ENCODE measurements around the gene ADAMTS14. TPM values are rescaled to one million over a fixed set of nuclear protein-coding genes. Genes with fewer than 3 reads are reported as not detected.

The ADAMTS14 gene
- total and polyA plus RNA-seq, 11 donors, result 0.11 to 3.8 (median 0.37) TPM; not detected in 1

- Histone ChIP-seq H3K4me1 (peaks cover 0 to 41% (median 20%) of the 10 kb centered on the region in 12 donors), H3K27me3 (no peaks in the 10 kb centered on the region), H3K27ac (peak overlapping the region in 2 of 12 donors; percentile 64 to 86), H3K4me3 (no peak overlapping the region), H3K36me3 (no peaks in the 10 kb centered on the region), H3K9me3 (peaks cover 0 to 10% (median 0%) of the 10 kb centered on the region in 12 donors)
- TF ChIP-seq POLR2A (IDR thresholded peaks at IDR 0.05), result no peak
- no peak for TF ChIP-seq CTCF (IDR thresholded peaks at IDR 0.05)
- DNase-seq, result peak in 1 of 5 donors; percentile 44
- WGBS, 4 donors, result 89 to 100% (median 91%) methylated on average over 4 to 13 of the region's 13 CpGs
- ATAC-seq, result no peak
- intact Hi-C loops (cut with DNase I), result loop anchor here in 2 of 10 donors (5.0 to 10.0 kb wide), 2 partner anchors 69 to 72 kb away; partner anchors contain the start of gene ADAMTS14 (in 2 of the 2)
Observed at GRCh38 chr10:70743879-70744278, 71.6 kb downstream of the ADAMTS14 start.

- peaks cover 0 to 10% (median 0%) of the 10 kb centered on the region in 12 donors for H3K9me3 ChIP-seq
- ATAC-seq (no peak), DNase-seq (peak in 2 of 5 donors; percentile 0 to 20)
- no peaks in the 10 kb centered on the region for H3K36me3 ChIP-seq
- no peak overlapping the region for H3K27ac ChIP-seq
- 64 to 80% (median 77%) methylated on average over 6 of the region's 6 CpGs for WGBS, 4 donors
- peaks cover 0 to 41% (median 20%) of the 10 kb centered on the region in 12 donors for H3K4me1 ChIP-seq
- TF ChIP-seq CTCF (IDR thresholded peaks at IDR 0.05), result no peak
- no peak for TF ChIP-seq POLR2A (IDR thresholded peaks at IDR 0.05)
- intact Hi-C loops (cut with DNase I), result loop anchor here in 2 of 10 donors (5.0 to 10.0 kb wide), 2 partner anchors 70 to 72 kb away; partner anchors contain the start of gene ADAMTS14 (in 2 of the 2)
- no peak overlapping the region for H3K4me3 ChIP-seq
- no peaks in the 10 kb centered on the region for H3K27me3 ChIP-seq
Observed at GRCh38 chr10:70744617-70745143, 72.4 kb downstream of the ADAMTS14 start.

GRCh38 chr10:70745555-70745954 lies 73.2 kb downstream of the ADAMTS14 start:
- WGBS, 4 donors, result 76 to 100% (median 85%) methylated on average over 2 of the region's 2 CpGs
- Histone ChIP-seq H3K36me3 (no peaks in the 10 kb centered on the region), H3K4me3 (no peak overlapping the region), H3K9me3 (peaks cover 0 to 10% (median 0%) of the 10 kb centered on the region in 12 donors), H3K4me1 (peaks cover 0 to 41% (median 20%) of the 10 kb centered on the region in 12 donors), H3K27ac (no peak overlapping the region), H3K27me3 (no peaks in the 10 kb centered on the region)
- TF ChIP-seq CTCF (IDR thresholded peaks at IDR 0.05) (no peak), POLR2A (IDR thresholded peaks at IDR 0.05) (no peak)
- ATAC-seq (no peak), DNase-seq (peak in 1 of 5 donors; percentile 1)
- intact Hi-C loops (cut with DNase I), result loop anchor here in 1 of 10 donors (10.0 kb wide), 1 partner anchor 71 kb away; the partner anchor contains the start of gene ADAMTS14

GRCh38 chr10:70747192-70747965 lies 75.1 kb downstream of the ADAMTS14 start:
- no peak overlapping the region for H3K4me3 ChIP-seq
- no peak overlapping the region for H3K27ac ChIP-seq
- H3K9me3 ChIP-seq, result peaks cover 0 to 10% (median 0%) of the 10 kb centered on the region in 12 donors
- no peaks in the 10 kb centered on the region for H3K27me3 ChIP-seq
- peaks cover 0 to 29% (median 14%) of the 10 kb centered on the region in 12 donors for H3K4me1 ChIP-seq
- H3K36me3 ChIP-seq, result no peaks in the 10 kb centered on the region
- no peak for TF ChIP-seq POLR2A (IDR thresholded peaks at IDR 0.05)
- TF ChIP-seq CTCF (IDR thresholded peaks at IDR 0.05), result no peak
- no peak for ATAC-seq
- intact Hi-C loops (cut with DNase I), result loop anchor here in 1 of 10 donors (10.0 kb wide), 1 partner anchor 73 kb away; the partner anchor contains the start of gene ADAMTS14
- peak in 2 of 5 donors; percentile 38 to 65 for DNase-seq
- 77 to 92% (median 83%) methylated on average over 15 of the region's 15 CpGs for WGBS, 4 donors
